Activated CD4-positive, alpha-beta T cell treated with anti-CD3 and anti-CD28 coated beads, Interleukin-2, amount 10 ng/mL, durations not matched to agents 7 days and 5 days (primary cell): Measurements from ENCODE around the gene LIFR. TPM values are rescaled to one million over a fixed set of nuclear protein-coding genes. Genes with fewer than 3 reads are reported as not detected.

Source experiments
- CTCF ChIA-PET: fragments of 350-600 bp; sonication (Branson Sonifier 250); formaldehyde crosslinking; loops from one replicate; lab custom pipeline; 2021; ENCODE audit warnings: antibody characterized with exemption; lab: Charles Lee
- POLR2A ChIA-PET: fragments of 350-600 bp; sonication (Branson Sonifier 250); formaldehyde crosslinking; loops from one replicate; lab custom pipeline; 2021; ENCODE audit warnings: antibody characterized with exemption; lab: Charles Lee
- DNase-seq: peaks from one replicate; pipeline ENCODE4 v3.0.0-alpha.2; 2020
- H3K27ac Mint-ChIP-seq: one replicate; pipeline ENCODE4 v1.8.0; 2021; ENCODE audit warnings: mild to moderate bottlenecking, moderate library complexity, mixed read lengths
- H3K27me3 Mint-ChIP-seq: one replicate; pipeline ENCODE4 v1.8.0; 2021; ENCODE audit warnings: mixed read lengths
- H3K36me3 Mint-ChIP-seq: one replicate; pipeline ENCODE4 v1.8.0; 2021; ENCODE audit warnings: low read depth, mixed read lengths
- H3K4me1 Mint-ChIP-seq: one replicate; pipeline ENCODE4 v1.8.0; 2021; ENCODE audit warnings: mixed read lengths
- H3K4me3 Mint-ChIP-seq: one replicate; pipeline ENCODE4 v1.8.0; 2021; ENCODE audit warnings: mild to moderate bottlenecking, moderate library complexity, mixed read lengths
- H3K9me3 Mint-ChIP-seq: one replicate; pipeline ENCODE4 v1.8.0; 2021; ENCODE audit warnings: mixed read lengths
- microRNA-seq: library from miRNA; unstranded; fragments of <30 nt; microRNA quantifications from one replicate; pipeline ENCODE4 v1.2.0, GENCODE V29; 2021; ENCODE audit warnings: borderline microRNAs expressed, borderline replicate concordance
- total RNA-seq, 2 experiments: library from RNA; stranded (reverse); gene quantifications; one replicate each; pipeline ENCODE4 v1.2.3, GENCODE V29; 2021

LIFR gene
- total RNA-seq, 2 experiments from 2014 or later, result 0.12 TPM; not detected in 1

GRCh38 chr5:38426490-38426889 is 130.0 kb downstream of the LIFR start:
- Mint-ChIP-seq H3K4me3 (no peak overlapping the region), H3K27ac (no peak overlapping the region), H3K9me3 (no peaks in the 10 kb centered on the region), H3K36me3 (no peaks in the 10 kb centered on the region), H3K4me1 (peaks cover 15% of the 10 kb centered on the region), H3K27me3 (peaks cover 23% of the 10 kb centered on the region)
- ChIA-PET POLR2A (no interaction called here), CTCF (interaction anchor here (1.0 to 1.1 kb wide), 2 partner anchors 15 to 383 kb away, joined by 4 read pairs; no protein-coding TSS in a partner anchor)
- DNase-seq, result no peak

Small RNAs within 50 kb of the gene (microRNA-seq; reads per million reads assigned to microRNA genes)
- gene MIR3650, result not detected
